CMK (cell line): ENCODE measurements around the gene PPIL1.
"Not testable (repeated sequence)": the region's sequence is repeated elsewhere in the genome, so short reads cannot be mapped to it uniquely, and the experiment has no call there.

Source experiments
- DNase-seq: peaks from one replicate; pipeline ENCODE4 v3.0.0-alpha.2; 2010; ENCODE audit warnings: low read depth

PPIL1 gene

GRCh38 chr6:36815962-36816735, 58.5 kb downstream of the PPIL1 start:
- no peak for DNase-seq

GRCh38 chr6:36814249-36814648, 60.4 kb downstream of the PPIL1 start:
- DNase-seq, result no peak

GRCh38 chr6:36813526-36813925, 61.1 kb downstream of the PPIL1 start:
- no peak for DNase-seq

GRCh38 chr6:36813047-36813446, 61.6 kb downstream of the PPIL1 start:
- DNase-seq, result not testable (repeated sequence)

- DNase-seq, result no peak
These were observed 64.4 kb downstream of the PPIL1 start for GRCh38 chr6:36809941-36810803.

DNA sequence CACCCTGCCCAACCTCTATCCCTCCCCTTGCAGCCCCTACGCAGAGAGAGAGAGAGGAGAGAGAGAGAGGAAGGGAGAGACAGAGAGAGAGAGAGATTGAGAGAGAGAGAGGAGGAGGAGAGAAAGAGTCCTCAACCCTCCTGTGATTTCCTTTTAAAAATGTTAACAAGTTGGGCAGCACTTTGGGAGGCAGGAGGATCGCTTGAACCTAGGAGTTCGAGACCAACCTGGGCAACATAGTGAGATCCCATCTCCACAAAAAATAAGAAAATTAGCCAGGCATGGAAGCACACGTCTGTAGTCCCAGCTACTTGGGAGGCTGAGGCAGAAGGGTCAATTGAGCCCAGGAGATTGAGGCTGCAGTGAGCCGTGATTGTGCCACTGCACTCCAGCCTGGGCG, 65.4 kb downstream of the PPIL1 start:
- no peak for DNase-seq

- no peak for DNase-seq
These were observed 66.0 kb downstream of the PPIL1 start for GRCh38 chr6:36808634-36809033.

GRCh38 chr6:36807750-36808149, 66.9 kb downstream of the PPIL1 start:
- DNase-seq, result no peak

GRCh38 chr6:36807143-36807542, 67.5 kb downstream of the PPIL1 start:
- DNase-seq, result no peak

- no peak for DNase-seq
These were observed 68.7 kb downstream of the PPIL1 start for GRCh38 chr6:36805917-36806316.

GRCh38 chr6:36805096-36805797, 69.4 kb downstream of the PPIL1 start:
- DNase-seq, result no peak
